Astrocyte of the cerebellum (primary cell): ENCODE results near the gene KXD1.

Source experiments
- DNase-seq: peaks from one replicate; pipeline ENCODE4 v3.0.0-alpha.2; 2011; ENCODE audit warnings: low read depth
- H3K4me3 ChIP-seq: 2 replicates; pipeline ENCODE4 v1.5.1; 2011; ENCODE audit warnings: mild to moderate bottlenecking, low read depth, low read length, moderate library complexity
- CTCF ChIP-seq: IDR thresholded peaks from 2 replicates; pipeline ENCODE4 v1.5.1; 2012; ENCODE audit warnings: low read length, low read depth, moderate library complexity, mild to moderate bottlenecking; ENCODE audit errors: missing control alignments
- in situ Hi-C: cut with HindIII; loops from 2 replicates; pipeline ENCODE4 v1.10.0; 2017; ENCODE audit warnings: low sequenced_read_pairs

KXD1 gene

GRCh38 chr19:18523841-18524240 lies 33.8 kb upstream of the KXD1 start:
- no peak for TF ChIP-seq CTCF
- in situ Hi-C loops, result no loop called here
- no peak overlapping the region for H3K4me3 ChIP-seq

GRCh38 chr19:18526316-18526715 lies 31.4 kb upstream of the KXD1 start:
- no peak for TF ChIP-seq CTCF
- no peak overlapping the region for H3K4me3 ChIP-seq
- no peak for DNase-seq
- in situ Hi-C loops, result no loop called here

More at GRCh38 chr19:18523841-18524240, 33.8 kb upstream of the KXD1 start:
- DNase-seq, result no peak

GRCh38 chr19:18529782-18530181 lies 27.9 kb upstream of the KXD1 start:
- in situ Hi-C loops, result no loop called here
- DNase-seq, result no peak
- no peak for TF ChIP-seq CTCF
- H3K4me3 ChIP-seq, result no peak overlapping the region

GRCh38 chr19:18531485-18531884 lies 26.2 kb upstream of the KXD1 start:
- no peak for TF ChIP-seq CTCF
- no peak overlapping the region for H3K4me3 ChIP-seq
- DNase-seq, result no peak
- in situ Hi-C loops, result no loop called here

GRCh38 chr19:18532168-18532890 lies 25.3 kb upstream of the KXD1 start:
- TF ChIP-seq CTCF, result no peak
- DNase-seq, result no peak
- in situ Hi-C loops, result no loop called here
- no peak overlapping the region for H3K4me3 ChIP-seq

GRCh38 chr19:18533058-18533457 lies 24.6 kb upstream of the KXD1 start:
- H3K4me3 ChIP-seq, result no peak overlapping the region
- TF ChIP-seq CTCF, result no peak
- DNase-seq, result no peak
- in situ Hi-C loops, result no loop called here
